Panc1 (cell line): ENCODE measurements around the gene GABRA1. TPM values are rescaled to one million over a fixed set of nuclear protein-coding genes. Genes with fewer than 3 reads are reported as not detected.

Experiments used
- ATAC-seq: fragments of 200-7000 bp; cut with Tn5 transposase; 2 replicates; pipeline ENCODE4 v1.9.1; 2020; ENCODE audit warnings: mild to moderate bottlenecking, moderate library complexity
- BruUV-seq: library from RNA; stranded (reverse); fragments of 400-500 nt; replicated peaks from 2 replicates; lab custom pipeline; 2021; lab: Mats Ljungman, UMichigan
- CTCF ChIA-PET: fragments of 300-600 bp; sonication (Branson Sonifier 250); formaldehyde crosslinking; loops from one replicate; lab custom pipeline; 2022; ENCODE audit warnings: antibody characterized with exemption; lab: Charles Lee
- POLR2A ChIA-PET: fragments of 300-600 bp; sonication (Branson Sonifier 250); formaldehyde crosslinking; loops from one replicate; lab custom pipeline; 2022; ENCODE audit warnings: antibody characterized with exemption; lab: Charles Lee
- DNase-seq: peaks from one replicate; pipeline ENCODE4 v3.0.0-alpha.2; 2010; ENCODE audit warnings: low read depth, low spot score
- H3K27ac ChIP-seq: 2 replicates; pipeline ENCODE4 v1.5.1; 2011; ENCODE audit warnings: mild to moderate bottlenecking, low read length, inconsistent platforms
- H3K27me3 ChIP-seq: fragments of 200-500 bp; sonication (Bioruptor generic); 2 replicates; pipeline ENCODE4 v1.6.0; 2014; ENCODE audit warnings: low read length, inconsistent platforms; ENCODE audit not compliant: control insufficient read depth, insufficient read depth
- H3K36me3 ChIP-seq: fragments of 200-500 bp; sonication (Bioruptor generic); 2 replicates; pipeline ENCODE4 v1.5.1; 2014; ENCODE audit warnings: inconsistent platforms, mild to moderate bottlenecking, low read length, moderate library complexity; ENCODE audit not compliant: control insufficient read depth, insufficient read depth
- H3K4me1 ChIP-seq: 2 replicates; pipeline ENCODE4 v1.5.1; 2011; ENCODE audit warnings: inconsistent platforms, mild to moderate bottlenecking, low read length, moderate library complexity; ENCODE audit not compliant: control insufficient read depth, insufficient read depth
- H3K4me3 ChIP-seq, 2 experiments: 2 replicates each; pipeline ENCODE4 v1.5.1; 2011 to 2012; ENCODE audit warnings: low read depth in 2 of 2, low read length in 2 of 2, mild to moderate bottlenecking in 2 of 2, inconsistent platforms in 1 of 2, moderate library complexity in 1 of 2
- H3K9me3 ChIP-seq: fragments of 200-500 bp; sonication (Bioruptor generic); 2 replicates; pipeline ENCODE4 v1.5.1; 2014; ENCODE audit warnings: low read depth, mild to moderate bottlenecking, inconsistent platforms, low read length, moderate library complexity; ENCODE audit not compliant: control insufficient read depth, insufficient read depth
- POLR2AphosphoS5 ChIP-seq: IDR thresholded peaks from 2 replicates; pipeline ENCODE4 v1.6.1; 2012; ENCODE audit warnings: mild to moderate bottlenecking, low read depth, low read length, moderate library complexity
- SIN3A ChIP-seq: IDR thresholded peaks from 2 replicates; pipeline ENCODE4 v1.6.1; 2012; ENCODE audit warnings: low read depth, mild to moderate bottlenecking, low read length, moderate library complexity, borderline replicate concordance; ENCODE audit not compliant: insufficient read depth
- TCF7L2 ChIP-seq: IDR thresholded peaks from 2 replicates; pipeline ENCODE4 v1.6.1; 2011; ENCODE audit warnings: mild to moderate bottlenecking, low read depth, low read length, inconsistent platforms
- in situ Hi-C: cut with HindIII; loops from 2 replicates; pipeline ENCODE4 v1.10.0; 2016; ENCODE audit warnings: low sequenced_read_pairs, low pct_unique_long_range_greater_than_20kb
- intact Hi-C: fragments of 100-400 bp; cut with micrococcal nuclease; formaldehyde crosslinking; loops from one replicate; pipeline ENCODE4 v1.10.0; 2022; ENCODE audit not compliant: unreplicated experiment
- total RNA-seq: library from RNA; stranded (reverse); gene quantifications from one replicate; pipeline ENCODE4 v1.2.1, GENCODE V29; 2021; ENCODE audit not compliant: unreplicated experiment
- TF ChIP-seq, protein P1 (sequence below), 2 experiments: IDR thresholded peaks; 2 replicates each; pipeline ENCODE4 v1.6.1; 2011 to 2012; ENCODE audit warnings: low read depth in 2 of 2, control low read depth in 1 of 2, low read length in 1 of 2, mild to moderate bottlenecking in 1 of 2, moderate library complexity in 1 of 2; ENCODE audit not compliant: insufficient read depth in 1 of 2
- TF ChIP-seq, protein P2 (sequence below): fragments of 450-650 bp; IDR thresholded peaks from 2 replicates; pipeline ENCODE4 v1.5.1; 2017; ENCODE audit warnings: mild to moderate bottlenecking

GABRA1 gene
- total RNA-seq, 1 experiment from 2014 or later = not detected

DNA sequence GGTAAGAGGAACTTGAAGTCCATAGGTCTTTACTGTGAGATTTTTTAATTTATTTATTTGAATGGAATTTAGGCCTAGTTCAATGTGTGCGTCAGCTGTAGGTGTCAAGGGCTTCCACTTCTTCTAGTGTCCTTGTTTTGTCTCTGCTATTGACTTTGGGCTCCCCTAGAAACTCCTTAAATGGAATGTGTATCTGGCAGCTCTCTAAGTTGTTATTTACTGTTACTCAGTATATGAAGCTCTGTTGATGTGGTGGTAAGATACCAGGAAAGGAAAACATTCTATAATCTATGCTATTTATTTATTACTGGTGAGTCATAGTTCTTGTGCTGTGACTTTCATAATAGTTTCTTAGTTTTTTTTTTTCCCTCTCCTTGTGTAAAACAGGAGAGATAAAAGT, 97.1 kb downstream of the GABRA1 start:
- intact Hi-C loops = no loop called here

DNA sequence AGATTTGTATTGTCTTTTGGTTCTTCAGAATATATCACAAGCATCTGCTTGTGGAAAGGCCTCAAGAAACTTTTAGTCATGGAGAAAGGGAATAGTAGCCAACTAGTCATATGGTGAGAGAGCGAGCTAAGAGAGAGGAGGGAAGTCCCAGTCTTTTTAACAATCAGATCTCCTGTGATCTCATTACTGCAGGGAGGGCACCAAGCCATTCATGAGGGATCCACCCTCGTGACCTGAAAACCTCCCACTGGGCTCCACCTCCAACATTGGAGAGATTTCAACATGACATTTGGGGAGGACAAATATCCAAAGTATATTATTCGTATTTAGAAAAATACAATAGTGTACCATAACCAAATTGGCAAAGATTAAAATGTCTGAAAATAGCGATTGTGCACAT, 99.0 kb downstream of the GABRA1 start:
- no TSS peak for BruUV-seq
- POLR2A ChIA-PET = no interaction called here
- CTCF ChIA-PET = no interaction called here

More for the DNA sequence above, 97.1 kb downstream of the GABRA1 start:
- ATAC-seq = peak; percentile 84
- Histone ChIP-seq H3K36me3 (no peaks in the 10 kb centered on the region), H3K4me1 (no peaks in the 10 kb centered on the region; the same call in 1 of the 2 replicates), H3K27ac (no peak overlapping the region), H3K4me3 (no peak overlapping the region), H3K9me3 (no peaks in the 10 kb centered on the region), H3K27me3 (no peaks in the 10 kb centered on the region)
- DNase-seq = no peak
- BruUV-seq = no TSS peak
- TF ChIP-seq, protein P1, sequence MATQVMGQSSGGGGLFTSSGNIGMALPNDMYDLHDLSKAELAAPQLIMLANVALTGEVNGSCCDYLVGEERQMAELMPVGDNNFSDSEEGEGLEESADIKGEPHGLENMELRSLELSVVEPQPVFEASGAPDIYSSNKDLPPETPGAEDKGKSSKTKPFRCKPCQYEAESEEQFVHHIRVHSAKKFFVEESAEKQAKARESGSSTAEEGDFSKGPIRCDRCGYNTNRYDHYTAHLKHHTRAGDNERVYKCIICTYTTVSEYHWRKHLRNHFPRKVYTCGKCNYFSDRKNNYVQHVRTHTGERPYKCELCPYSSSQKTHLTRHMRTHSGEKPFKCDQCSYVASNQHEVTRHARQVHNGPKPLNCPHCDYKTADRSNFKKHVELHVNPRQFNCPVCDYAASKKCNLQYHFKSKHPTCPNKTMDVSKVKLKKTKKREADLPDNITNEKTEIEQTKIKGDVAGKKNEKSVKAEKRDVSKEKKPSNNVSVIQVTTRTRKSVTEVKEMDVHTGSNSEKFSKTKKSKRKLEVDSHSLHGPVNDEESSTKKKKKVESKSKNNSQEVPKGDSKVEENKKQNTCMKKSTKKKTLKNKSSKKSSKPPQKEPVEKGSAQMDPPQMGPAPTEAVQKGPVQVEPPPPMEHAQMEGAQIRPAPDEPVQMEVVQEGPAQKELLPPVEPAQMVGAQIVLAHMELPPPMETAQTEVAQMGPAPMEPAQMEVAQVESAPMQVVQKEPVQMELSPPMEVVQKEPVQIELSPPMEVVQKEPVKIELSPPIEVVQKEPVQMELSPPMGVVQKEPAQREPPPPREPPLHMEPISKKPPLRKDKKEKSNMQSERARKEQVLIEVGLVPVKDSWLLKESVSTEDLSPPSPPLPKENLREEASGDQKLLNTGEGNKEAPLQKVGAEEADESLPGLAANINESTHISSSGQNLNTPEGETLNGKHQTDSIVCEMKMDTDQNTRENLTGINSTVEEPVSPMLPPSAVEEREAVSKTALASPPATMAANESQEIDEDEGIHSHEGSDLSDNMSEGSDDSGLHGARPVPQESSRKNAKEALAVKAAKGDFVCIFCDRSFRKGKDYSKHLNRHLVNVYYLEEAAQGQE (IDR thresholded peaks at IDR 0.05; ENCODE audit: insufficient read depth in 1 of 2, low read depth in 2 of 2, low read length in 1 of 2) = no peak
- TF ChIP-seq, protein P2, sequence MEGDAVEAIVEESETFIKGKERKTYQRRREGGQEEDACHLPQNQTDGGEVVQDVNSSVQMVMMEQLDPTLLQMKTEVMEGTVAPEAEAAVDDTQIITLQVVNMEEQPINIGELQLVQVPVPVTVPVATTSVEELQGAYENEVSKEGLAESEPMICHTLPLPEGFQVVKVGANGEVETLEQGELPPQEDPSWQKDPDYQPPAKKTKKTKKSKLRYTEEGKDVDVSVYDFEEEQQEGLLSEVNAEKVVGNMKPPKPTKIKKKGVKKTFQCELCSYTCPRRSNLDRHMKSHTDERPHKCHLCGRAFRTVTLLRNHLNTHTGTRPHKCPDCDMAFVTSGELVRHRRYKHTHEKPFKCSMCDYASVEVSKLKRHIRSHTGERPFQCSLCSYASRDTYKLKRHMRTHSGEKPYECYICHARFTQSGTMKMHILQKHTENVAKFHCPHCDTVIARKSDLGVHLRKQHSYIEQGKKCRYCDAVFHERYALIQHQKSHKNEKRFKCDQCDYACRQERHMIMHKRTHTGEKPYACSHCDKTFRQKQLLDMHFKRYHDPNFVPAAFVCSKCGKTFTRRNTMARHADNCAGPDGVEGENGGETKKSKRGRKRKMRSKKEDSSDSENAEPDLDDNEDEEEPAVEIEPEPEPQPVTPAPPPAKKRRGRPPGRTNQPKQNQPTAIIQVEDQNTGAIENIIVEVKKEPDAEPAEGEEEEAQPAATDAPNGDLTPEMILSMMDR = no peak
- TF ChIP-seq TCF7L2 (no peak), POLR2AphosphoS5 (no peak), SIN3A (no peak)
- POLR2A ChIA-PET = no interaction called here
- in situ Hi-C loops = no loop called here
- CTCF ChIA-PET = no interaction called here

More for the DNA sequence above, 99.0 kb downstream of the GABRA1 start:
- H3K27ac ChIP-seq = no peak overlapping the region
- no peak for DNase-seq
- TF ChIP-seq TCF7L2 = no peak
- no peaks in the 10 kb centered on the region for H3K9me3 ChIP-seq
- H3K4me1 ChIP-seq = no peaks in the 10 kb centered on the region; the same call in 1 of the 2 replicates
- in situ Hi-C loops = no loop called here
- intact Hi-C loops = no loop called here
- H3K27me3 ChIP-seq = no peaks in the 10 kb centered on the region
- no peak overlapping the region for H3K4me3 ChIP-seq
- no peak for ATAC-seq
- H3K36me3 ChIP-seq = no peaks in the 10 kb centered on the region

Other genes starting within 250 kb of the GABRA1 start
- gene GABRA6, start 162.4 kb upstream of the GABRA1 start, total RNA-seq = not detected
- gene GABRG2, start 219.7 kb downstream of the GABRA1 start, total RNA-seq = not detected